SU-DHL-6 (cell line): ENCODE measurements around the gene OBP2A.
"Not testable (repeated sequence)": the region's sequence is repeated elsewhere in the genome, so short reads cannot be mapped to it uniquely, and the experiment has no call there.

Experiments
- H2AFZ ChIP-seq: fragments of 200-600 bp; sonication (generic); 2 replicates; pipeline ENCODE4 v1.6.1; 2014; ENCODE audit warnings: low read depth, mild to moderate bottlenecking, moderate library complexity, mixed read lengths, antibody characterized with exemption, low read length; ENCODE audit not compliant: severe bottlenecking
- H3F3A ChIP-seq: fragments of 200-600 bp; shearing (Covaris generic); 2 replicates; pipeline ENCODE4 v1.6.0; 2016; ENCODE audit warnings: antibody characterized with exemption, mild to moderate bottlenecking; ENCODE audit not compliant: insufficient read depth
- H3K27ac ChIP-seq: fragments of 200-600 bp; sonication (generic); 2 replicates; pipeline ENCODE4 v1.5.1; 2016; ENCODE audit warnings: low read depth, mild to moderate bottlenecking, low read length, moderate library complexity, mixed read lengths
- H3K27me3 ChIP-seq: fragments of 200-600 bp; sonication (generic), shearing (Covaris generic); 2 replicates; pipeline ENCODE4 v1.6.0; 2014; ENCODE audit warnings: mild to moderate bottlenecking, low read length
- H3K36me3 ChIP-seq: fragments of 200-600 bp; sonication (generic); 2 replicates; pipeline ENCODE4 v1.6.1; 2014; ENCODE audit warnings: mild to moderate bottlenecking, low read length, mixed read lengths
- H3K4me2 ChIP-seq: fragments of 300-600, 200-600 bp; shearing (Covaris generic), sonication (generic); 2 replicates; pipeline ENCODE4 v1.6.0; 2014; ENCODE audit warnings: low read length, low read depth, mild to moderate bottlenecking; ENCODE audit not compliant: poor library complexity, severe bottlenecking
- H3K4me3 ChIP-seq: fragments of 200-600 bp; sonication (generic); 2 replicates; pipeline ENCODE4 v1.5.1; 2014; ENCODE audit warnings: antibody characterized with exemption, low read length, mild to moderate bottlenecking, mixed read lengths; ENCODE audit not compliant: insufficient read depth, poor library complexity, severe bottlenecking
- H3K79me2 ChIP-seq: fragments of 200-600 bp; sonication (generic); 2 replicates; pipeline ENCODE4 v1.6.1; 2014; ENCODE audit warnings: mild to moderate bottlenecking, low read length, moderate library complexity; ENCODE audit not compliant: insufficient read depth
- H3K9ac ChIP-seq: fragments of 200-600 bp; sonication (generic); 2 replicates; pipeline ENCODE4 v1.7.0; 2014; ENCODE audit warnings: mild to moderate bottlenecking, low read length
- H3K9me2 ChIP-seq: fragments of 200-600 bp; sonication (generic); replicated peaks from 2 replicates; pipeline ENCODE4 v1.6.1; 2014; ENCODE audit warnings: low read length; ENCODE audit not compliant: insufficient read depth
- H3K9me3 ChIP-seq: fragments of 200-600 bp; sonication (generic); 2 replicates; pipeline ENCODE4 v1.6.1; 2014; ENCODE audit warnings: low read length, mixed read lengths; ENCODE audit not compliant: insufficient read depth
- H4K20me1 ChIP-seq: fragments of 200-600 bp; sonication (generic); 2 replicates; pipeline ENCODE4 v1.6.1; 2014; ENCODE audit warnings: low read depth, mild to moderate bottlenecking, antibody characterized with exemption, low read length, moderate library complexity, mixed read lengths
- EZH2phosphoT487 ChIP-seq: fragments of 200-600 bp; sonication (generic), shearing (Covaris generic); conservative IDR thresholded peaks from 2 replicates; pipeline ENCODE4 v1.6.1; 2018; ENCODE audit warnings: mild to moderate bottlenecking, antibody characterized with exemption, low read length, moderate library complexity, mixed read lengths
- TF ChIP-seq, protein P1 (sequence below): fragments of 200-600 bp; sonication (generic); IDR thresholded peaks from one replicate; pipeline ENCODE4 v1.5.1; 2017; ENCODE audit warnings: antibody characterized with exemption, mild to moderate bottlenecking, low read length, moderate library complexity; ENCODE audit not compliant: insufficient read depth, poor library complexity, severe bottlenecking

OBP2A gene, protein sequence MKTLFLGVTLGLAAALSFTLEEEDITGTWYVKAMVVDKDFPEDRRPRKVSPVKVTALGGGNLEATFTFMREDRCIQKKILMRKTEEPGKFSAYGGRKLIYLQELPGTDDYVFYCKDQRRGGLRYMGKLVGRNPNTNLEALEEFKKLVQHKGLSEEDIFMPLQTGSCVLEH

DNA sequence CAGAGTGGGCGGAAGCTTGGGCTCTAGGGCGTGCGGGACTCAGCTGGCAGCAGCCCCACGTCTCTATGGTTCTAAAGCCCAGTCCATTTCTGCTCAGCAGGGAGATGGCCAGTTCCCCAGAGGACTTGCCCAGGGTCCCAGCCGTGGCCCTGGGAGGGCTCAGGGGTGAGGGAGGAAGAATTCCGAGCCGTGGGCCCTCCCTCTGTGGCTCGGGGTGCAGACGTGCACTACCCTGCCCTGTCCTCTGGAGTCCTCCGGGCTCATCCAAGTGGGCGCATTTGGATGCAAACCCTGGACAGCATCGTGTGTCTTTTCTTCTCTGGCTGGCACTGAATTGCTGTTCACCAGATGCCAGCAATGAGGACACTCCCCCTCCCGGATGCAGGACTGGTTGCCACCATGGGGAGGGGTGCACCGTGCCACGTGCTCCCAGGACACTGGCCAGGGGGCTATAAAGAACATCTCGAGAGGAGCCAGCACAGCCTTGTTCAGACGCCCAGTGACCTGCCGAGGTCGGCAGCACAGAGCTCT lies at the start of gene OBP2A:
OBP2A (plus strand) TSS at position 481 of the 531 bp plus-strand sequence. CDS start 55 bp downstream, outside the sequence.
- H3K4me3 ChIP-seq, H3F3A ChIP-seq: not testable (repeated sequence)

DNA sequence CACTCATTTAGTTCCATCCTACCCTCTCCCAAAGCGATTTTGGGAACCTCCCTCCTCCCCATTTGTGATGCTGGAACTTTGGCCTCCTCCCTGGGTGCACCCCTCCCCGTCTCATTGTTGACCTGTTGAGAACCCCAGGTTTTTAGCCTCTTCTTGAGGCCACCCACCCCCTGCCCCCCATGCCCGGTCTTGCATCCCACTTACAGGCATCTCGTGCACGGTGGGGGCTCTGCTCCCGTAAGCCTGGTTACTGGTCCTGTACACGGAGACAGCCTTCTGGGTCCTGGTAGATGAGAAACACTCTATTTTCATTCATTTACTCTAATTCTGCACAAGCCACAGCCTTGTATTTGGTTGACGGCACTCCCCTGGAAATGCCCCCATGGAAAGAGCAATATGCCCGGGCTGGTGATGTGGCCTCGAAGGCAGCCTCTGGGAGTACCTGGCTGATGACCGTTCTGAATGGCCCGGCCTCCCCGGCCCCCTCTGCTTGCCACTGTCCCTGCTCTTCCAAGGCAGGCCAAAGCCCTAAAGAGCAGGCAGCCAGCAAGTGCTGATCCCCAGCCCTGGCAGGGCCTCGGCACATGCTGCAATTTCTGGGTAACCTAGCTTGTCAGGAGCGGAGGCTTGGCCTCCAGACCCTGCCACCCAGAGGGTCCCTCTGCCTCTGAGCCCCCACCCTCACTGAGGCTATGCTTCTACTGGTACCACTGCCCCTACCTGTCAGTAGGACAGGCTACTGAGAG lies 47.4 kb upstream of the OBP2A start:
- no peak for TF ChIP-seq EZH2phosphoT487
- TF ChIP-seq, protein P1, sequence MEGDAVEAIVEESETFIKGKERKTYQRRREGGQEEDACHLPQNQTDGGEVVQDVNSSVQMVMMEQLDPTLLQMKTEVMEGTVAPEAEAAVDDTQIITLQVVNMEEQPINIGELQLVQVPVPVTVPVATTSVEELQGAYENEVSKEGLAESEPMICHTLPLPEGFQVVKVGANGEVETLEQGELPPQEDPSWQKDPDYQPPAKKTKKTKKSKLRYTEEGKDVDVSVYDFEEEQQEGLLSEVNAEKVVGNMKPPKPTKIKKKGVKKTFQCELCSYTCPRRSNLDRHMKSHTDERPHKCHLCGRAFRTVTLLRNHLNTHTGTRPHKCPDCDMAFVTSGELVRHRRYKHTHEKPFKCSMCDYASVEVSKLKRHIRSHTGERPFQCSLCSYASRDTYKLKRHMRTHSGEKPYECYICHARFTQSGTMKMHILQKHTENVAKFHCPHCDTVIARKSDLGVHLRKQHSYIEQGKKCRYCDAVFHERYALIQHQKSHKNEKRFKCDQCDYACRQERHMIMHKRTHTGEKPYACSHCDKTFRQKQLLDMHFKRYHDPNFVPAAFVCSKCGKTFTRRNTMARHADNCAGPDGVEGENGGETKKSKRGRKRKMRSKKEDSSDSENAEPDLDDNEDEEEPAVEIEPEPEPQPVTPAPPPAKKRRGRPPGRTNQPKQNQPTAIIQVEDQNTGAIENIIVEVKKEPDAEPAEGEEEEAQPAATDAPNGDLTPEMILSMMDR = no peak
- Histone ChIP-seq H3K9ac (no peak overlapping the region), H3K4me3 (no peak overlapping the region), H3K9me3 (no peaks in the 10 kb centered on the region), H2AFZ (no peak overlapping the region), H3K27ac (no peak overlapping the region), H3K9me2 (no peaks in the 10 kb centered on the region), H4K20me1 (no peaks in the 10 kb centered on the region; the same call in 1 of the 2 replicates), H3K79me2 (peaks cover 20% of the 10 kb centered on the region), H3K4me2 (no peak overlapping the region), H3F3A (no peaks in the 10 kb centered on the region), H3K36me3 (no peaks in the 10 kb centered on the region), H3K27me3 (no peaks in the 10 kb centered on the region)

More for the DNA sequence above, at the start of gene OBP2A:
- not testable (repeated sequence) for H3K79me2 ChIP-seq, H3K9me2 ChIP-seq, H2AFZ ChIP-seq, H4K20me1 ChIP-seq, H3K9ac ChIP-seq, H3K36me3 ChIP-seq, H3K4me2 ChIP-seq, H3K27ac ChIP-seq, H3K27me3 ChIP-seq, H3K9me3 ChIP-seq

DNA sequence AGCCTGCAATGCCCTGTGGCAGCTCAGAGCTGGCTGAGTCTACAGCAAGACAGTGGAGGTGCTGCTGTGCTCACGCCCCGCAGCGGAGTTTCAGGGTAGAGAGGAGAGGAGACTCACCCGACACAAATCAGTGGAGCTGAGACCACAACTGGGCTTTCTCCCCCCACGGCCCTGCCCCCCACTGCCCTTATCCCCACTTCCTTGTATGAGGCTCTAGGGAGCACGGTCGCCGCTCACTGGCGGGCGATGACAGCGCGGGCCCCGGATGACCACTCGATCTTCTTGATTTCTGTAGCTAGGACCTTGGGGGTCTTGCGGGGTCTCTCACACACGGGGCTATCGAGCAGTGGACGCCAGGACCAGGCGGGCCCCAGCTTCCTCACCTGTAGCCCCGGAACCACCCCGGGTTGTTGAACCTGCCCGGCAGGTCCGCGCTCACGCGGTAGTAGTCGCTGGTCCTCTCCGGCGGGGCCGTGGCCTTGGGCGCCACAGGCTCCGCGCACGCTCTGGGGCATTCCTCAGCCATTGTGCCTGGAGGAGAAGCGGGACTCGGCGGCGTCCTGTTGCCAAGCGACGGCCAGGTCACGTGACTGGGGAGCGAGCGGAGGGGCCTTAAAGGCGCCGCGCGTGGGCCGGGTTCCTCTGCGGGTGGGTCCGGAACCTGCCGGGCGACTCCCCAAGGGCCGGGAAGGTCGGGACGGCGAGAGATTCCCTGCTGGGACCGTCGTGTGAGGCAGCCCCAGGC lies 46.4 kb upstream of the OBP2A start:
- H3K27ac ChIP-seq = no peak overlapping the region
- peak overlapping the region; percentile 99 for H3K4me3 ChIP-seq
- H3K79me2 ChIP-seq = peaks cover 20% of the 10 kb centered on the region
- no peak for TF ChIP-seq EZH2phosphoT487
- TF ChIP-seq, protein P1 = no peak
- H3K9ac ChIP-seq = peak overlapping the region; percentile 99
- no peaks in the 10 kb centered on the region for H3K36me3 ChIP-seq
- no peaks in the 10 kb centered on the region; the same call in 1 of the 2 replicates for H4K20me1 ChIP-seq
- peak overlapping the region; percentile 66 for H3K4me2 ChIP-seq
- H3K9me2 ChIP-seq = no peaks in the 10 kb centered on the region
- peak overlapping the region; percentile 85 for H2AFZ ChIP-seq
- H3K27me3 ChIP-seq = no peaks in the 10 kb centered on the region
- no peaks in the 10 kb centered on the region for H3K9me3 ChIP-seq
- H3F3A ChIP-seq = no peaks in the 10 kb centered on the region
